ENCODE data around the gene ERV3-1. TPM values are rescaled to one million over a fixed set of nuclear protein-coding genes. Genes with fewer than 3 reads are reported as not detected.

Gene ERV3-1
- total RNA-seq, 1 experiment from 2014 or later, result 22.5 TPM

DNA sequence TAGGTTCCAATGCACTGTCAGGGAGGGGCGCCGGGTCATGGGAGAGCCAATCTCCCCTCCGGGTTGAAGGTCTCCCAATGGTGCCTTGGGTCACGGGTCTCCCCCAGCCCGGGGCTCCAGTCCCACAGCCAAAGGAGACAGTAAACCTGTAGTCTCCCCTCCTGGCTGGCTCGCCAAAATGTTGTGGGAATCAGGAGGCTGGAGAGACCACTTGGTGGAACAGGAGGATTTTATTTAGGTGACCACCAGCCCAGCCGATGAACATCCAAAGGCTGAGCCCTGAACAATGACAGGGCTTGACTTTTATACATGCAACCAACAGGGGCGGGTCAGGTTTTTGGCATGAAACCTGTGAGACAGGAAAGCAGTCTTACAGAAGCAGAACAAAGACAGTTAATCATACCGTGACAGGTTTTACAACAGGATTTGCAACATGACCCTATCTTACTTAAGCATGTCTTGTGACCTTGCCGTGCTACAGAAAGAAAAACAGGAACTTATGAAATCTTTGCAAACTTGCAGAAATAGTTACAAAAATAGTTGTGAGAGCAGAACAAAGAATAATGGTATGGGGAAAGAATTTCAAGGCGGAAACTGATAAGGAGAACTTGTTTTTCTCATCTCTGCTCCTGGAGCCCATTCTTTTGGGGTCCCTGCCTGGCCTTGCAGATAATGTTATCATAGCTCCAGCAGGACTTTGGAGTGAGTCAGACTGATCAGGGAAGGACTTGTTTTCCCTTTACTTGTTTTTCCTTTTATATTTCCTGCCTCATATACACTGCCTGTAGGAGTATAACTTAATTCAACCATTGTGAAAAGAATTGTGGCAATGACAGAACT lies 7.1 kb downstream of the ERV3-1 start:
- Histone ChIP-seq H3F3A (ENCODE audit: insufficient read depth, low read depth) (peaks cover 28% of the 10 kb centered on the region), H3K4me1 (replicated peaks; ENCODE audit: insufficient read depth) (peaks cover 23% of the 10 kb centered on the region), H3K4me3 (peak overlapping the region; percentile 30; the same call in 1 of the 2 replicates), H3K36me3 (ENCODE audit: low read depth) (peaks cover 51% of the 10 kb centered on the region), H3K4me2 (peak overlapping the region; percentile 44; the same call in 1 of the 2 replicates), H3K27ac (peak overlapping the region; percentile 65), H3K27me3 (ENCODE audit: insufficient read depth, low read depth) (no peaks in the 10 kb centered on the region), H4K20me1 (ENCODE audit: insufficient read depth) (no peaks in the 10 kb centered on the region), H3K79me2 (ENCODE audit: low read depth) (peaks cover 30% of the 10 kb centered on the region), H3K9me2 (ENCODE audit: insufficient read depth) (no peaks in the 10 kb centered on the region), H2AFZ (no peak overlapping the region), H3K9me3 (ENCODE audit: insufficient read depth, low read depth) (peaks cover 68% of the 10 kb centered on the region)
- CTCF ChIA-PET, result no interaction called here
- intact Hi-C loops (cut with micrococcal nuclease; ENCODE audit: unreplicated experiment), result no loop called here
- TF ChIP-seq, protein P1, sequence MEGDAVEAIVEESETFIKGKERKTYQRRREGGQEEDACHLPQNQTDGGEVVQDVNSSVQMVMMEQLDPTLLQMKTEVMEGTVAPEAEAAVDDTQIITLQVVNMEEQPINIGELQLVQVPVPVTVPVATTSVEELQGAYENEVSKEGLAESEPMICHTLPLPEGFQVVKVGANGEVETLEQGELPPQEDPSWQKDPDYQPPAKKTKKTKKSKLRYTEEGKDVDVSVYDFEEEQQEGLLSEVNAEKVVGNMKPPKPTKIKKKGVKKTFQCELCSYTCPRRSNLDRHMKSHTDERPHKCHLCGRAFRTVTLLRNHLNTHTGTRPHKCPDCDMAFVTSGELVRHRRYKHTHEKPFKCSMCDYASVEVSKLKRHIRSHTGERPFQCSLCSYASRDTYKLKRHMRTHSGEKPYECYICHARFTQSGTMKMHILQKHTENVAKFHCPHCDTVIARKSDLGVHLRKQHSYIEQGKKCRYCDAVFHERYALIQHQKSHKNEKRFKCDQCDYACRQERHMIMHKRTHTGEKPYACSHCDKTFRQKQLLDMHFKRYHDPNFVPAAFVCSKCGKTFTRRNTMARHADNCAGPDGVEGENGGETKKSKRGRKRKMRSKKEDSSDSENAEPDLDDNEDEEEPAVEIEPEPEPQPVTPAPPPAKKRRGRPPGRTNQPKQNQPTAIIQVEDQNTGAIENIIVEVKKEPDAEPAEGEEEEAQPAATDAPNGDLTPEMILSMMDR (conservative IDR thresholded peaks at IDR 0.05), result no peak
- TF ChIP-seq EZH2 (IDR thresholded peaks at IDR 0.05; ENCODE audit: low read depth), result no peak
- no TSS peak for BruUV-seq (replicated peaks)
- DNase-seq, result peak; percentile 24 to 76
- POLR2A ChIA-PET (ENCODE audit: unreplicated experiment), result no interaction called here

DNA sequence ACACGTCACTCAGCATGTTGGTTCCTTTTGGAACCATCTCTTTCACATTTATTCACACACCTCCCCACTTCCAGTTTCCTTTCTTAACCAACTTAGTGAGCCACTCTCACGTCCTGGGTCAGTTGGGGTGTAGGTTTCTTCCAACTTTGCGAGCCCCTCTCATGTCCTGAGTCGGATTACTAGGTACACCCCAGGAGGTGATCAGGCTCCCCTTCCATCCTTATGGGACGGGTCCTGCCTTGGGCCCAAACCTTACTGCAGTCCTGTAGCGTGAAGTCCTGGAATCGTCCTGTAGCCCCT lies 7.7 kb downstream of the ERV3-1 start:
- H3K4me3 ChIP-seq, result peak overlapping the region; percentile 30
- no peak for DNase-seq
- peaks cover 25% of the 10 kb centered on the region for H3K79me2 ChIP-seq (ENCODE audit: low read depth)
- H3K4me2 ChIP-seq, result peak overlapping the region; percentile 44
- H3K4me1 ChIP-seq (replicated peaks; ENCODE audit: insufficient read depth), result peaks cover 23% of the 10 kb centered on the region
- H2AFZ ChIP-seq, result no peak overlapping the region
- no peaks in the 10 kb centered on the region for H3K27me3 ChIP-seq (ENCODE audit: insufficient read depth, low read depth)
- no TSS peak for BruUV-seq (replicated peaks)
- H3K27ac ChIP-seq, result peak overlapping the region; percentile 65
- TF ChIP-seq, protein P1 (conservative IDR thresholded peaks at IDR 0.05), result no peak
- no peak for TF ChIP-seq EZH2 (IDR thresholded peaks at IDR 0.05; ENCODE audit: low read depth)
- peaks cover 65% of the 10 kb centered on the region for H3K9me3 ChIP-seq (ENCODE audit: insufficient read depth, low read depth)
- H3K9me2 ChIP-seq (ENCODE audit: insufficient read depth), result no peaks in the 10 kb centered on the region
- peaks cover 47% of the 10 kb centered on the region for H3K36me3 ChIP-seq (ENCODE audit: low read depth)
- intact Hi-C loops (cut with micrococcal nuclease; ENCODE audit: unreplicated experiment), result no loop called here
- H3F3A ChIP-seq (ENCODE audit: insufficient read depth, low read depth), result peaks cover 28% of the 10 kb centered on the region
- CTCF ChIA-PET, result no interaction called here
- POLR2A ChIA-PET (ENCODE audit: unreplicated experiment), result no interaction called here
- no peaks in the 10 kb centered on the region for H4K20me1 ChIP-seq (ENCODE audit: insufficient read depth)

DNA sequence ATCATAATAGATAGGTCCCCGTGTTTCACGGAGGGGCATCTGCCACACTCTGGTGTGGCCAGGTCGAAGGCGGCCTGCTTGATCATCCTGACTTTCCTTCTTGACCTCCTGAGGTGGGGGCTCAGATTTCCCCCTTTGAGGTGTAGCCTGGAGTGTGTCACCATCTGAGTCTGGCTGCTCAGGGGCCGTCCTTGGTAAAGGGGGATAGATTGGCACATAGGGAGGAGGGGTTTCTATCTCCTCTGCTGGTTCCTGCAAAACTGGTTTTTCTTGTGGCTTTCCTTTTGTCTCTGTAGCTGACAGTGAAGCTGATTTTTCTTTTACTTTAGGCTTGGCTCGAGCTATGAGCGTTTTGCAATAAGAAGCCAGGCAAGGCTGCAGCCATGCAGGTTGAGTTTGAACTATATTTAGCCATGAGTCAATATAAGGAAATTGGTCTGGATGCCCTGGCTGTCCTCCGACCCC lies 8.5 kb downstream of the ERV3-1 start:
- Histone ChIP-seq H3K9me3 (ENCODE audit: insufficient read depth, low read depth) (peaks cover 60% of the 10 kb centered on the region), H3K27ac (peak overlapping the region; percentile 65), H3K9me2 (ENCODE audit: insufficient read depth) (no peaks in the 10 kb centered on the region), H3K4me3 (0 out of 2 replicates have a peak overlapping the region, but pooled peaks have one; percentile 30), H3K79me2 (ENCODE audit: low read depth) (peaks cover 19% of the 10 kb centered on the region; the same call in 1 of the 2 replicates), H3K4me2 (peak overlapping the region; percentile 44), H2AFZ (no peak overlapping the region), H3F3A (ENCODE audit: insufficient read depth, low read depth) (peaks cover 28% of the 10 kb centered on the region), H3K36me3 (ENCODE audit: low read depth) (peaks cover 38% of the 10 kb centered on the region), H3K4me1 (replicated peaks; ENCODE audit: insufficient read depth) (peaks cover 23% of the 10 kb centered on the region), H4K20me1 (ENCODE audit: insufficient read depth) (no peaks in the 10 kb centered on the region), H3K27me3 (ENCODE audit: insufficient read depth, low read depth) (no peaks in the 10 kb centered on the region)
- POLR2A ChIA-PET (ENCODE audit: unreplicated experiment), result no interaction called here
- BruUV-seq (replicated peaks), result no TSS peak
- CTCF ChIA-PET, result no interaction called here
- TF ChIP-seq, protein P1 (conservative IDR thresholded peaks at IDR 0.05), result no peak
- TF ChIP-seq EZH2 (IDR thresholded peaks at IDR 0.05; ENCODE audit: low read depth), result no peak
- DNase-seq, result peak; percentile 53 to 93
- intact Hi-C loops (cut with micrococcal nuclease; ENCODE audit: unreplicated experiment), result no loop called here

All from PC-9 (cell line).